DMS53 (cell line): ENCODE measurements around the gene SPECC1.
"Not testable (repeated sequence)": the region's sequence is repeated elsewhere in the genome, so short reads cannot be mapped to it uniquely, and the experiment has no call there.

Experiments used
- DNase-seq: peaks from one replicate; lab custom pipeline; 2025; lab: John Stamatoyannopoulos, UW

Gene SPECC1

DNA sequence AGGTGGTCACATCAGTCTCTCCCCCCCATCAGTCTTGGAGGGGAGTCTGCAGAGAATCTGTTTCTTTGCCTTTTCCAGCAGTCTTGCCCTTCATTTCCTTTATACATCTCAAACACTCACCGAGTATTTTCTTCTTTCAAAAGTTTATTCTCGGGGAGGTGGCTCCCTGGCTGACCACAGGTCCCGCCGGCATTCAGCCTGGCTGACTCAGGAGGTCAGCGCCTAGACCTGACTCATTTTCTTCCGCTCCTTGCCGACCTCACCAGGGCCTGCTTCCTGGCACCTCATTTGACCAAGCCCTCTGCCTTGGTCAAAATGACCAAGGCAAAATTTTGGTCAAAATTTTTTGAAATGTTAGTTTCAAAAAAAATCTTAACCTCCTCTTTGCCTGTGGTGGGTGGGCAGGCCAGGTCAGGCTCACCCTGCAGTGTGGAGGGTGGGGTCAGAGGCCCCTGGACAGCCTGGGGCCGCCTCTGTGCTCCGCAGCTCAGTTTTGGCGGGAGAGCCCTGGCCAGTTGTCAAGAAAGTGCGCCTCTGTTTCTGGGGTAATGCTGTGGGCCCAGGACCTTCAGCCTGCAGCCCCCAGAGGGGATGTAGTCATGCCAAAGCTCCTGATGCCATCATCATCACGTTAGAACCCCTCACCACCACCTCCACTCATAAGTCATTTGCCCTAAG is 165.6 kb downstream of the SPECC1 start:
- no peak for DNase-seq

DNA sequence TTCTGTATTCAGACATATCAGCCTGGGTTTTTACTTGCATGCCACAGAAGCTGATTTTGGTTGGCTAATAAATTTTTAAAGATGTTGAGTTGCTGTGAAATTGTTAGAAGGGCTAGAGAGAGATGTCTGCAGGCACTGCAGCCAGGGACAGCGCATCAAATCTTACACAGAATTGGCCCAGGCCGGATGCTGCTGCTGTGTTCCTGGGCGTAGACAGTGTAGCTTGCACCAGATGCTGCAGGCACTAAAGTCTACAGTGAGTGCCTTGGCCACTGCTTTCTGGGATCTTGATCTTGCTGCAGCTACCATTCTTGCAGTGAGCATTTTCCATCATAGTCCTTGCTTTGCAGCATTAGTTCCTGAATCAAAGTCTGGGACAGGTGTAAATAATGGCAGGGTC is 169.9 kb downstream of the SPECC1 start:
- no peak for DNase-seq

- no peak for DNase-seq
These were observed 171.5 kb downstream of the SPECC1 start for GRCh38 chr17:20180661-20181060.

DNA sequence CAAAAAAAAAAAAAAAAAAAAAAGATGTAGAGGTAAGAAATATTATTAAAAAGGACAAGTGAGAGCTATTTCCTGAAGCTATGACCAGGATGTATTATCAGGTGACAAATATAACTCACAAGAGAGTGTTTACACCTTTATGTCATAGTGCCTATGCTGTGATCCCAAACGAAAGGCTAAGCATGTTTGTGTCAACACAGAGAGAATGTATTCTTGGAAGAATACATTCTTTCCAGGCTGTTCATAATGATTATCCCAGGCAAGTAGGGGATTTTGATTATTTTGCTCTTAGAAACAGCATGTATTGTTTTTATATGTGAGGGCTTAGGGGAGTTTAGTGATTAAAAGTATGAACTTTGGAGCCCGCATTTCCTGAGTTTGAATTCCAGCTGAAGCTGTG is 175.0 kb downstream of the SPECC1 start:
- DNase-seq, result peak; percentile 2

- no peak for DNase-seq
These were observed 175.9 kb downstream of the SPECC1 start for GRCh38 chr17:20184977-20185619.

DNA sequence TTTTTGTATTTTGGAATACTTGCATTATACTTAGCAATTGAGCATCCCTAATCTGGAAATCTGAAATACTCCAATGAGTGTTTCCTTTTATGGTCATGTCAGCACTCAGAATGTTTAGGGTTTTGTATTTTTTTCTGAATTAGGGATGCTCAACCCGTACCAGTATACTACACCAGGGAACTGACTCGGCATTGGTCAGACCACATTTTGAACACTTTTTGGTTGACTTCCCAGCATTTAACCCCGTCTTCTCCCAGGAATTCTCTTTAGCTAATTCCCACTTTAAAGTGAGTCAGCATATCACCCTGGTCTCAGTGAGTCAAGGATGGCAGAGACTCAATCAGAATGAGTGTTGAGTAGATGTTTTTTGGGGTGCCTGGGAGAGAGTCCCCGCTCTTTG is 177.9 kb downstream of the SPECC1 start:
- no peak for DNase-seq

DNA sequence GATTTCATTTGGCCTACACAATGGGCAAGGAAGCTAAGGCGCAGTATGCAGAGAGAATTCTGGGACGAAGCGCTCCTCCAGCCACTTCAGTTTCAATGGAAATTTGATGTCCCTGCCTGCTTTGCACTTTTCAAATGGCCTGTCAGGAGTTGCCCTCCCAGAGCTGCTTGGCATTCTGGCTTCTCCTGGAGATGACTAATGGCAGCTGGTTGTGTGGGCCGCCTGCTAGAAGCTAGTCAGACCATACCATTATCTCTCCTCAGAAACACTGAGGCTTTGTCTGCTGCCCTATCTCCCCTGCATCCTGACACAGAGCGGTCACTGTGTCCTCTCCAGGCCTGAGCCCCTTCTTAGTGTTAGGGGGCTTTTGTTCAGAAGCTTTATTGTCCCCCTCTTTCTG is 180.1 kb downstream of the SPECC1 start:
- DNase-seq, result no peak

DNA sequence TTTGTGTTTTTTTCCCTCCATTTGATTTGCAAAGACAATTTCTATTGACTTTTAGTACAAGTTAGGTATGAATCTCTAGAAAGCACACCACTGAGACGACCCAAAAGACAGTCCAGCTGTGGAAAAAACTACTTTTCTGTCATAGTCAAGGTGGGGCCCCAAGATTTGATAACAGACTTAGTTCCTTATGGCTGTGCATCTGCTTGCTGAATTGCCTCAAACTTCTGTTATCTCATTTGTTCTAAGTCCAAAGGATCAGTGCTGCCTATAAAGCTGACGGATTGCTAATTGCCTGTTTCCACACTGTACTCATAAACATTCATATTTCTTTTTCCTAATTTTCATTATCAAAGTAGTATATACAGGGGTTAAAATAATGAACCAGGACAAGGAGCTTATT is 180.8 kb downstream of the SPECC1 start:
- DNase-seq, result no peak

GRCh38 chr17:20190605-20191004 is 181.4 kb downstream of the SPECC1 start:
- DNase-seq, result no peak

GRCh38 chr17:20191056-20191455 is 181.9 kb downstream of the SPECC1 start:
- no peak for DNase-seq

GRCh38 chr17:20196286-20196685 is 187.1 kb downstream of the SPECC1 start:
- not testable (repeated sequence) for DNase-seq

- no peak for DNase-seq
These were observed 188.2 kb downstream of the SPECC1 start for GRCh38 chr17:20197272-20197926.

GRCh38 chr17:20200016-20200795 is 191.0 kb downstream of the SPECC1 start:
- no peak for DNase-seq

- no peak for DNase-seq
These were observed 191.8 kb downstream of the SPECC1 start for GRCh38 chr17:20200865-20201458.

DNA sequence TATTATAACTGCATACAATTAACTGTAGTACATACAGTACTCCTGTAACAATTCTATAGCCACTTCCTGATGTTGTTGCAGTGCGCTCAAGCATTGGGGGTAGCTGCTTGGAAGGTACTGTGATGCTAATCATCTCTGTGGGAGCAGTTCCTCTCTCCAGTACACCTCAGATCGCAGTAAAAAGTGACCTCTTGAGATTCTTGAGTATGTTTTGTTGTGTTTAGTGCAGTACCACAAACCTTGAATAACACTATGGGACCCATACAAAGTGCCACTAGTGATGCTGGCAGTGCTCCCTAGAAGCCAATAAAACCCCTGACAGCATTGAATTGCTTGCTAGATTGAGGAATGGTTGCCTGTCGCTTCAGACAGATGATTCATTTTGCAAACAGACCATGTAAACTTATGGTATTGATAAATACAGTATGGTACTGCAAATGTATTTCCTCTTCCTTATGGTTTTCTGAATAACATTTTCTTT is 193.0 kb downstream of the SPECC1 start:
- DNase-seq, result peak; percentile 62

DNA sequence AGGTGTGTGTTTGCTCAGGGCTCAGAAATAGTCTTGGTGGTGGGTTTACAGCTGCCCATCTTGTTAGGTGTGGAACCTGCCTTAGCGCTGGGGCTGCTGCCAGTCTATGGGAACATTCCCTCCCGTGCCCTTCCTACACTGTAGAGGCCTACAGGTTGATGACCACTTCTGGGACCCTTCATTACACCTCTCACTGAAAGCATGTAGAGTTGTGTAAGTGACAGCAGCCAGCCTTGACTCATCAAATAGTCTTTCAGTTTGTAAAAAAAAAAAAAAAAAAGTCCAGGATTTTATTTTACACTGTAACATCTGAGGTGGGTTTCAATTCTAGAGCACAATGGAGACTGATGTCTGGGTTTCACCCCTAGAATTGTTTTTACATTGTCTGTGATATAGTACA is 193.9 kb downstream of the SPECC1 start:
- DNase-seq, result no peak

DNA sequence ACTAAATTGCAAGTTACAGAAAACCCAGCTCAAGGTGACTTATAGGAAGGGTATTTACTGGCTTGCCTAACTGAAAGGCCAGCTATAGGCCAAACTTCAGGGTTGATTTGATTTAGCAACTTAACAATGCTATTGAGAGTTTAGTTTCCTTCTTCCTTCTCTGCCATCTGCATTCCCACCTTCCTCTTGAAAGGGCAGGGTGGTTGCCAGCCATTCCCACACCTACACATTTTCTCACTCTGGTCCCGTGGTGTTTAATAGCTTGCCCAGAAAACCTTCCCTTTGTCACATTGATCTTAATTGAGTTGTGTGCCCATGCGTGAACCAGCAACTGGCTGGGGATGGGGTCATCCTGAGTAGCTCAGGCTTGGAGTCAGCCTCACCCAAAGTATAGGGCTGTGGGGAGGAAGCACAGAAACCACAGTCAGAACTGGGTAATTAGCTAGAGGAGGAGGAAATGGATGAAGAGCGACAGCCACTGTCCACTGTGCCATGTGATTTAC is 194.7 kb downstream of the SPECC1 start:
- DNase-seq, result no peak

DNA sequence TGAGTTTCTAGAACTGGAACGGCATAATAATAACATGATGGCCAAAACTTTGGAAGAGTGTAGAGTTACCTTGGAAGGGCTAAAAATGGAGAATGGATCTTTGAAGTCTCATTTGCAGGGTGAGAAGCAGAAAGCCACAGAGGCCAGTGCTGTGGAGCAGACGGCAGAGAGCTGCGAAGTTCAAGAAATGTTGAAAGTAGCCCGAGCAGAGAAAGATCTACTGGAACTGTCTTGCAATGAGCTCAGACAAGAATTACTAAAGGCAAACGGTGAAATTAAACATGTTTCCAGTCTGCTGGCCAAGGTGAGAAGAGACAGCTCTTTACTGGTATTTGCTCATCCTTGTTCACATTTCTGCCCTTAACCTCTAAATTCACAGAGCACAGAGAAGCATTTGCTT is 196.4 kb downstream of the SPECC1 start:
- no peak for DNase-seq

- DNase-seq, result no peak
These were observed 196.9 kb downstream of the SPECC1 start for GRCh38 chr17:20206068-20206467.

- no peak for DNase-seq
These were observed 197.4 kb downstream of the SPECC1 start for GRCh38 chr17:20206591-20206990.

GRCh38 chr17:20207262-20207985 is 198.3 kb downstream of the SPECC1 start:
- DNase-seq, result no peak
